COLO668 (cell line): ENCODE results near the gene APOM.

Source experiments
- DNase-seq: peaks from one replicate; lab custom pipeline; 2025; ENCODE audit not compliant: unreplicated experiment; lab: John Stamatoyannopoulos, UW

The APOM gene

DNA sequence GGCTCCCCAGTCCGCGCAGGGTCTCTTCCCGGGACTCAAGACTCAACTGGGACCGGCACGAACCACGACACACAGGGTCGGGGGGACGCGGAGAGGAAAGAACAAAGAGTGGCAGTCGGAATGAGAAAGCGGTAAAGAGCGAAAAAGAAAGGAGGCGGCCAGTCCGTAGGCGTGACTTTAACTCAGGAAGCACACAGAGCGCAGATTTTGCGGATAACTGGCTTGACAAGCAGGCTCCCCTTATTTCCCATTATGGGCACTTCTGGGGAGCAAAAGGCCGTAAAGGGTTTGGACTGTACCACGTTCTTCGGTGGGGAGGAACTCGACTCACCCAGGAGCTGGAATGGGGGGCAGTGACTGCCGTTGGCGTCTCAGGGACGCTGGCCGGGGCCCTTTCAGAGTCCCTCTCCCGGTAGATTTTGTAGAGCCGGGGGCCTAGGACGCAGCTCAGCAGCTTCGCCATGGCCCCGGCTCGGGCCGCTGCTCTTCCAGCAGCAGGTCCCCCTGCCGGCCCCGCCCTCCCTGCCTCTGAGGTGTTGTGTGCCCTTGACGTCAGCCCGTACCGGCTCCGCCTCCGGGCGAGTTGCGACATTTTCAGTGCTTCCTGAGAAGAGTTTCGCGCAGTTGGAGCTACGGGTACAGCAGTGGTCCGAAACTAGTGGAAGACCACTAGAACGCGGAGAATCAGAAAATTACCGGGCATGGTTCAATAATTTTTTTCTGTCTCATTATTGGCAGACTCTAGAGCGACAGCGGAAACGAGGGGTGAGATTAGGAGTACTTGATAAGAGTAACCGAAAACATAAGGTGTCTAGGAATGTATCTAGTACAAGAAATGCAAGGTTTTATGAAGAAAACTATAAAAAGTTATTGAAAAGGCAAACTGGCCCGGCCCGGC is 47.4 kb downstream of the APOM start, which contains the start of gene ABHD16A:
ABHD16A (minus strand) TSS at position 506 of the 898 bp plus-strand sequence; CDS start at position 463, 43 bp downstream.
- peak; percentile 95 for DNase-seq

- DNase-seq: no peak
Measured at GRCh38 chr6:31705931-31706330, 50.2 kb downstream of the APOM start.

- DNase-seq: no peak
Measured at GRCh38 chr6:31706599-31706998, 50.9 kb downstream of the APOM start, which contains the start of gene LY6G6F. LY6G6F (plus strand) TSS chr6:31706866; CDS start chr6:31706907, 41 bp downstream.

DNA sequence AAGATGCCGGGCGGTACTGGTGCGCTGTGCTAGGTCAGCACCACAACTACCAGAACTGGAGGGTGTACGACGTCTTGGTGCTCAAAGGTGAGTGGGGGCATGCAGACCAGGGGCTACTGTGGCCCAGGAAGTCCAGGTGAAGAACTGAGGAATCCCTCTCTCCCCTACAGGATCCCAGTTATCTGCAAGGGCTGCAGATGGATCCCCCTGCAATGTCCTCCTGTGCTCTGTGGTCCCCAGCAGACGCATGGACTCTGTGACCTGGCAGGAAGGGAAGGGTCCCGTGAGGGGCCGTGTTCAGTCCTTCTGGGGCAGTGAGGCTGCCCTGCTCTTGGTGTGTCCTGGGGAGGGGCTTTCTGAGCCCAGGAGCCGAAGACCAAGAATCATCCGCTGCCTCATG is 52.0 kb downstream of the APOM start:
- DNase-seq: no peak
